Measurements from ENCODE around the gene DMGDH. TPM values are rescaled to one million over a fixed set of nuclear protein-coding genes. Genes with fewer than 3 reads are reported as not detected.
A peak's percentile ranks its signal among the peaks of the same experiment; 100 is the strongest.
"Not testable (repeated sequence)": the region's sequence is repeated elsewhere in the genome, so short reads cannot be mapped to it uniquely, and the experiment has no call there.

The DMGDH gene
- total RNA-seq, 5 donors from 2014 or later (not counting 1 experiment from before 2014, with no cell fraction given) = 0.43 to 2.7 (median 0.70) TPM

DNA sequence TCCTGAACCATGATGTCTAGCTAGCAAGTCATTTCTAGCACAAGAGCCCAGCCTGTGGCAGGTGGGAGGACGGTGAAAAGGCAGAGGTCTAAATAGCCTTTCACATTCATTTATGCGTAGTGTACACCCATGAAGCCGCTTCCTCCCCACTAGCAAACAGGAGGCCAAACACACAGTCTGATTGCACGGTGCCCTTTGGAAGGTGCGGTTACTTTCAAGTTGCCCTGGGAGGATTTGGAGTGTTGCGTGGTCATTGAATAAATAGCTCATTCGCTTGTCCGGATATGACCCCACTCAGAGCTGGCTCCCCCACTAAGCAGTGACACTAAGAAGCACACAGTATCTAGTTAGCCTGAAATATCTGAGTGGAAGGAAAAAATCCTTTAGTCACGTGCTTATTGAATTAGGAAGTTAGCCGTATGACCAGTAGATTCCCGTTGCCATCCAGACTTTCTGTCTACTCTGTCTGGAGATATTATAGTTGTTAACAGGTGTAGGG is 83.7 kb downstream of the DMGDH start:
- Mint-ChIP-seq H3K4me1 (peaks cover 25 to 33% (median 33%) of the 10 kb centered on the region in 3 donors), H3K9me3 (no peaks in the 10 kb centered on the region), H3K36me3 (no peaks in the 10 kb centered on the region), H3K27ac (peak overlapping the region; percentile 92 to 98), H3K27me3 (no peaks in the 10 kb centered on the region), H3K4me3 (peak overlapping the region; percentile 81 to 92 (median 92))
- ChIA-PET POLR2A (interaction anchor here (0.7 to 1.1 kb wide), 2 partner anchors 250 to 252 kb away, joined by 4 read pairs; partner anchors contain the start of gene JMY (in 1 of the 2)), CTCF (interaction anchor here in 1 of 2 donors (0.6 to 1.6 kb wide), 4 partner anchors 39 to 625 kb away, joined by 3 to 7 read pairs (median 4); partner anchors contain the start of gene SCAMP1)
- 20% methylated on average over 2 of the region's 11 CpGs for WGBS (ENCODE audit: insufficient coverage)
- H3K27me3 ChIP-seq (replicated peaks in 1 of 2; ENCODE audit: control insufficient read depth in 2 of 2, extremely low read depth in 1 of 2, insufficient read depth in 2 of 2, low read length in 1 of 2) = no peaks in the 10 kb centered on the region
- ATAC-seq (replicated peaks in 1 of 4) (peak; percentile 7 to 20 (median 12)), DNase-seq (peak in 25 of 35 experiments; percentile 0 to 51 (median 10))
- no peaks in the 10 kb centered on the region for H3K36me3 ChIP-seq (ENCODE audit: control insufficient read depth in 2 of 2, extremely low read depth in 1 of 2, insufficient read depth in 1 of 2, low read length in 1 of 2)
- H3K9me3 ChIP-seq = no peaks in the 10 kb centered on the region
- peaks cover 10 to 14% of the 10 kb centered on the region in 2 experiments for H3K4me1 ChIP-seq (ENCODE audit: control insufficient read depth in 1 of 2, extremely low read depth in 1 of 2, insufficient read depth in 2 of 2, low read length in 2 of 2)
- peak overlapping the region; percentile 78 for H3K27ac ChIP-seq (ENCODE audit: low read length)
- H3K4me3 ChIP-seq (ENCODE audit: control insufficient read depth in 1 of 2, extremely low read depth in 1 of 2, low read length in 1 of 2) = peak overlapping the region; percentile 65

DNA sequence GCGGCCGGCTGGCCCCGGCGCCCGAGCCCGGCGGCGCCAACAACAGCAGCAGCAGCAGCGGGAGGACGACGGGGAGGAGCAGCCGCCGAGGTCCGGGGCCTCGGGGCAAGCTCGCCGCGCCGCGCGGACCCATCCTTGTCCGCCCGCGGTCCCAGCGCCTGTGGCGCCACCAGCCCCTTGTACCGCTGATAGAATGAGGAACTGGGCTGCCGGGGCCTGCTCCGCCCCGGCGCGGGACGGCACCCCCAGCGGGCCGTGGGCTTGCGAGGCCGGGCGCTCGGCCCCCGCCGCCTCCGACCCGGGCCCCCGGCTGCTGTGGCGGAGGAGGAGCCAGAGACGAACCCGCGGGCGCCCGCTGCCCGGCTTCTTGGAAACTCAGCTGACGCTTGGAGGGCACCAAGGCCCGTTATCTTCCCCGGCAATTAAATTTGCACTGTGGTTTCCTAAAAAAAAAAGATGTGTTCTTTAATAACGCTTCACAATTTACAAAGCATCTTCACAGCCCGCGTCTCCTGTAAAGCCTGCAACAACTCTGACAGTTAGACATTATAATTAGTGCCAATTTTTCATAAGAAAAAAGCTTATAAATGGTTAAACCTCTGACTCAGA is 84.3 kb downstream of the DMGDH start, which contains the start of gene ARSB:
TSS of gene ARSB (minus strand) at position 195 of the 609 bp plus-strand sequence. CDS start at position 133, 62 bp downstream.
- ATAC-seq (replicated peaks in 1 of 4) = peak; percentile 43 to 52 (median 50)
- Histone ChIP-seq H3K27ac (ENCODE audit: low read length) (peak within 1 kb of the TSS; percentile 78), H3K36me3 (ENCODE audit: control insufficient read depth in 2 of 2, extremely low read depth in 1 of 2, insufficient read depth in 1 of 2, low read length in 1 of 2) (no peaks in the 10 kb centered on the region), H3K4me1 (ENCODE audit: control insufficient read depth in 1 of 2, extremely low read depth in 1 of 2, insufficient read depth in 2 of 2, low read length in 2 of 2) (peaks cover 10 to 14% of the 10 kb centered on the region in 2 experiments), H3K4me3 (ENCODE audit: control insufficient read depth in 1 of 2, extremely low read depth in 1 of 2, low read length in 1 of 2) (peak within 1 kb of the TSS; percentile 65 to 69), H3K27me3 (replicated peaks in 1 of 2; ENCODE audit: control insufficient read depth in 2 of 2, extremely low read depth in 1 of 2, insufficient read depth in 2 of 2, low read length in 1 of 2) (no peaks in the 10 kb centered on the region), H3K9me3 (no peaks in the 10 kb centered on the region)
- ChIA-PET POLR2A (interaction anchor here (0.7 to 1.1 kb wide), 2 partner anchors 251 to 252 kb away, joined by 4 read pairs; partner anchors contain the start of gene JMY (in 1 of the 2)), CTCF (interaction anchor here in 1 of 2 donors (1.0 to 1.6 kb wide), 3 partner anchors 40 to 624 kb away, joined by 4 to 7 read pairs (median 5); partner anchors contain the start of gene SCAMP1)
- Mint-ChIP-seq H3K9me3 (no peaks in the 10 kb centered on the region), H3K27ac (peak within 1 kb of the TSS; percentile 96 to 98), H3K4me3 (peak within 1 kb of the TSS; percentile 88 to 92 (median 92)), H3K4me1 (peaks cover 25 to 35% (median 33%) of the 10 kb centered on the region in 3 donors), H3K27me3 (no peaks in the 10 kb centered on the region), H3K36me3 (no peaks in the 10 kb centered on the region)
- peak in 29 of 35 experiments; percentile 1 to 59 (median 20) for DNase-seq
- under 1% methylated on average over 51 of the region's 57 CpGs for WGBS (ENCODE audit: insufficient coverage)

DNA sequence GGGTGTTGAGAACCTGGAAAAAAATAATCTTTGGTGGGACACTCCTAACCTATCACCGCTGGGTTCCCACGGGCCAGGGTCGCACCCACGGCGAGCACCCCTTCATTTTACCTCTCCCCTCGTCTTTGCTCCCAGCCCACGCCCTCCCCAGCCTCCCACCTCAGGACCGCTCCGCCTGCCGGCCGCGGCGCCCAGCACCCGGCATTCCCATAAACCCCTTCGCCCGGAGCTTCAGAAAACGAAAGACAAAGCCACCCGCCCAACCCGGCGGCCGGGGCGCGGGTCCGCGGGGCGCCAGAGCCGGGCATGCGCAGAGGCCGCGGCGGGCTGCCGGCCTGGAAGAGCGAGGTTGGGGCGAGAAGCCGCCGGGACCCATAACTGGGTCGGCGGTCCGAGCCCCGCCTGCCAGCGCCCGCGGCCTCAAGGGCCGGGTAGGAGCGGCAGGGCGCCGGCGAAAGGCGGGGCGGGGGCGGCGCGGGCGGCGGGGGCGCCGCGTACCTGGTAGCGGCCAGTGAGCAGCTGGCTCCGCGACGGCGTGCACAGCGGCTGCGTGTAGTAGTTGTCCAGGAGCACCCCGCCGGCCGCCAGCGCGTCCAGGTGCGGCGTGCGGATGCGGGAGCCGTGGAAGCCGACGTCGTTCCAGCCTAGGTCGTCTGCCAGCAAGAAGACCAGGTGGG is 84.9 kb downstream of the DMGDH start:
- ATAC-seq (replicated peaks in 1 of 4) = peak; percentile 75 to 86 (median 80)

DNA sequence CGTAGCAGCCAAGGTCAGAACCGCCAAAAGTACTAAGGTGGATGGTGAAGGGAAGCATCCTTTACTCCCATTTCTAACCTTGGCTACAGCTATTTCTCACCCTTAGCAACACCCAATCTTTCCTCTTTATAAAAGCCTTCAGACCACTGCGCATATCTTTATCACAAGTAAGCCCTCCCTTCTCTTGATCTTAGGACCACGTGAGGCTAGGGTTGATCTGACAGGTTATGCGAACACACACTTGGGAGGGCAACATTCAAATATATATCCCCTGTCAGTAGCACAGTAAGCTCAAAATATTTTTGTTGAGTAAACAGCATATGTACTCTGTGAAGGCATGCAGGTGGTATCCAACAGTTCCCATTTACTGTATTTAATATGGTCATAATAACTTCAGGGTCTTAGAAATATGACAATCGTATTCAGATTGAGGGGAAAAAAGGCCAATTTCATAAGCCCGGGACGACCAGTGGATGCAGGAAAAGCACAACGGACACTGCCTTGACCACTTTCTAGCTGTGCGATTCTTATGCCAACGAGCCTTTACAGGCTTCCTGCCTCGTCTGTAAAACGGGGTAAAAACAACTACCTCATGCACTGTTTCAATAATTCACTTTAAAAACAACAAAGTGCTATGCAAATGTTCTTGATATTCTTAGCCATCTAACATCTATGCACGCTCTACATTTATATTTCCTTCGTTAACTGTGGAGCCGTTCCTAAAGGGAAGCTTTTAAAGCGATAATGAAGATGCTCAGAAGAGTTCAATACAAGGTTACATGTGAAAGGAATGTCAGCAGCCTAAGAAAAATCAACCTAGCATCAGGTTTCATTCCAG is 85.7 kb downstream of the DMGDH start:
- H3K36me3 Mint-ChIP-seq = no peaks in the 10 kb centered on the region
- DNase-seq (peak in 1 of 35 experiments; percentile 13), ATAC-seq (replicated peaks in 1 of 4) (peak in 3 of 4 experiments; percentile 3 to 4 (median 3))
- no peaks in the 10 kb centered on the region for H3K9me3 Mint-ChIP-seq
- no peaks in the 10 kb centered on the region for H3K9me3 ChIP-seq
- peaks cover 10 to 14% of the 10 kb centered on the region in 2 experiments for H3K4me1 ChIP-seq (ENCODE audit: control insufficient read depth in 1 of 2, extremely low read depth in 1 of 2, insufficient read depth in 2 of 2, low read length in 2 of 2)
- CTCF ChIA-PET = interaction anchor here (0.6 to 1.2 kb wide), 3 partner anchors 20 to 1818 kb away, joined by 3 to 5 read pairs (median 3); no protein-coding TSS in a partner anchor
- H3K36me3 ChIP-seq (ENCODE audit: control insufficient read depth in 2 of 2, extremely low read depth in 1 of 2, insufficient read depth in 1 of 2, low read length in 1 of 2) = no peaks in the 10 kb centered on the region
- H3K27ac Mint-ChIP-seq = peak overlapping the region; percentile 90 to 96
- WGBS (ENCODE audit: insufficient coverage) = 10% methylated on average over 9 of the region's 17 CpGs
- H3K4me3 ChIP-seq (ENCODE audit: control insufficient read depth in 1 of 2, extremely low read depth in 1 of 2, low read length in 1 of 2) = peak overlapping the region; percentile 65 to 69
- peak overlapping the region; percentile 87 to 92 (median 88) for H3K4me3 Mint-ChIP-seq
- H3K27me3 ChIP-seq (replicated peaks in 1 of 2; ENCODE audit: control insufficient read depth in 2 of 2, extremely low read depth in 1 of 2, insufficient read depth in 2 of 2, low read length in 1 of 2) = no peaks in the 10 kb centered on the region
- H3K4me1 Mint-ChIP-seq = peaks cover 25 to 39% (median 34%) of the 10 kb centered on the region in 3 donors
- POLR2A ChIA-PET = interaction anchor here in 1 of 2 donors (0.5 kb wide), 1 partner anchor 149 kb away, joined by 3 read pairs; no protein-coding TSS in a partner anchor
- no peaks in the 10 kb centered on the region for H3K27me3 Mint-ChIP-seq
- peak overlapping the region; percentile 48 for H3K27ac ChIP-seq (ENCODE audit: low read length)

More for the DNA sequence above, 84.9 kb downstream of the DMGDH start:
- Histone ChIP-seq H3K4me1 (ENCODE audit: control insufficient read depth in 1 of 2, extremely low read depth in 1 of 2, insufficient read depth in 2 of 2, low read length in 2 of 2) (peaks cover 10 to 14% of the 10 kb centered on the region in 2 experiments), H3K9me3 (no peaks in the 10 kb centered on the region), H3K27ac (ENCODE audit: low read length) (peak overlapping the region; percentile 48), H3K27me3 (replicated peaks in 1 of 2; ENCODE audit: control insufficient read depth in 2 of 2, extremely low read depth in 1 of 2, insufficient read depth in 2 of 2, low read length in 1 of 2) (no peaks in the 10 kb centered on the region), H3K36me3 (ENCODE audit: control insufficient read depth in 2 of 2, extremely low read depth in 1 of 2, insufficient read depth in 1 of 2, low read length in 1 of 2) (no peaks in the 10 kb centered on the region), H3K4me3 (ENCODE audit: control insufficient read depth in 1 of 2, extremely low read depth in 1 of 2, low read length in 1 of 2) (peak overlapping the region; percentile 65 to 69)
- POLR2A ChIA-PET = interaction anchor here in 1 of 2 donors (1.1 kb wide), 1 partner anchor 253 kb away, joined by 4 read pairs; no protein-coding TSS in a partner anchor
- peak overlapping the region; percentile 91 to 96 for H3K27ac Mint-ChIP-seq
- H3K4me3 Mint-ChIP-seq = peak overlapping the region; percentile 87 to 92 (median 88)
- H3K36me3 Mint-ChIP-seq = no peaks in the 10 kb centered on the region
- H3K9me3 Mint-ChIP-seq = no peaks in the 10 kb centered on the region
- under 1% methylated on average over 67 of the region's 79 CpGs for WGBS (ENCODE audit: insufficient coverage)
- CTCF ChIA-PET = interaction anchor here in 1 of 2 donors (1.2 kb wide), 1 partner anchor 148 kb away, joined by 5 read pairs; no protein-coding TSS in a partner anchor
- no peaks in the 10 kb centered on the region for H3K27me3 Mint-ChIP-seq
- DNase-seq = peak; percentile 28 to 87 (median 63)
- H3K4me1 Mint-ChIP-seq = peaks cover 25 to 35% (median 33%) of the 10 kb centered on the region in 3 donors

DNA sequence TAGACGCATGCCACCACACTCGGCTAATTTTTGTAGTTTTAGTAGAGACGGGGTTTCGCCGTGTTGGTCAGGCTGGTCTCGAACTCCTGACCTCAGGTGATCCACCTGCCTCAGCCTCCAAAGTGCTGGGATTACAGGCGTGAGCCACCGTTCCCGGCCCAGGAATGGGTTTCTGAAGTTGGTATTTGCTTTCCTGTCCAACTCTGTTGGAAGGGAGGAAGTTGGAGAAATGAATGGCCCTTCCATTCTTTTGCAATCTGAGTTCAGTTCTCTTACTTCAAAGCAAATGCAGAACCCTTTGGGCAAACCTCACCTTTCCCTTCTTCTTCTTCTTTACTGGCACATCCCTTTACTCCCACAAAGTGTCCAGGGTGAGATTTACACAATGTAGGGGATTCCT is 86.3 kb downstream of the DMGDH start:
- peaks cover 25 to 39% (median 34%) of the 10 kb centered on the region in 3 donors for H3K4me1 Mint-ChIP-seq
- H3K9me3 Mint-ChIP-seq; H3K4me3 ChIP-seq (ENCODE audit: control insufficient read depth in 1 of 2, extremely low read depth in 1 of 2, low read length in 1 of 2); H3K36me3 Mint-ChIP-seq; H3K27me3 Mint-ChIP-seq; H3K36me3 ChIP-seq (ENCODE audit: control insufficient read depth in 2 of 2, extremely low read depth in 1 of 2, insufficient read depth in 1 of 2, low read length in 1 of 2); H3K27me3 ChIP-seq (replicated peaks in 1 of 2; ENCODE audit: control insufficient read depth in 2 of 2, extremely low read depth in 1 of 2, insufficient read depth in 2 of 2, low read length in 1 of 2); H3K9me3 ChIP-seq; ATAC-seq (replicated peaks in 1 of 4): not testable (repeated sequence)
- H3K4me3 Mint-ChIP-seq = peak overlapping the region; percentile 2 to 92 (median 88)
- Histone ChIP-seq H3K4me1 (ENCODE audit: control insufficient read depth in 1 of 2, extremely low read depth in 1 of 2, insufficient read depth in 2 of 2, low read length in 2 of 2) (peaks cover 10 to 14% of the 10 kb centered on the region in 2 experiments), H3K27ac (ENCODE audit: low read length) (peak overlapping the region; percentile 48)
- WGBS (ENCODE audit: insufficient coverage) = 100% methylated on average over 5 of the region's 9 CpGs
- peak in 1 of 35 experiments; percentile 2 for DNase-seq
- peak overlapping the region; percentile 90 to 96 for H3K27ac Mint-ChIP-seq
- ChIA-PET POLR2A (interaction anchor here in 1 of 2 donors (0.5 kb wide), 1 partner anchor 150 kb away, joined by 3 read pairs; no protein-coding TSS in a partner anchor), CTCF (interaction anchor here in 1 of 2 donors (0.6 to 0.7 kb wide), 2 partner anchors 20 to 1818 kb away, joined by 3 read pairs; no protein-coding TSS in a partner anchor)
